ENCODE measurements around the gene CDK15.

The CDK15 gene

DNA sequence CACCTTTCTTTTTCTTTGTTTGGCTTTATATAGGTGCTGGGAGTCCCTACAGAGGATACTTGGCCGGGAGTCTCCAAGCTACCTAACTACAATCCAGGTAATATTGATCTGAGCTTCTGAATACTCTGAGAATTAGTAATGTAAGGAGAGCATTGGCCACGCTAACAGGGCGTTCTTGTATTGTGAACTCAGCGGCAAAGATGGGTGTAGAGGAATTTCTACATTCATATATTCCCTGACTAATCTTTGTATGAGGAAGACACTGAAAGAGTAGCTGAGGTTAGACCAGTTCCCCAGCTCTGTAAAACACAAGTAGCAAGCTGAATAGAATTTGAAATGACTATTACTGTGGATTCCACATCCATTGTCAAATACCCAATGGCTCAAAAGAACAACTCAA is 48.5 kb downstream of the CDK15 start:
- no peak overlapping the region for H3K9ac ChIP-seq (ENCODE audit: low read length)
- no peaks in the 10 kb centered on the region for H3K9me3 ChIP-seq (ENCODE audit: low read length)
- H3K27ac ChIP-seq (ENCODE audit: low read depth, low read length), result no peak overlapping the region
- no peaks in the 10 kb centered on the region for H3K27me3 ChIP-seq (ENCODE audit: control insufficient read depth in 1 of 2, insufficient read depth in 2 of 2, low read length in 2 of 2)
- H3K36me3 ChIP-seq (ENCODE audit: insufficient read depth, low read length), result no peaks in the 10 kb centered on the region
- no peak overlapping the region for H3K4me3 ChIP-seq (ENCODE audit: low read depth in 1 of 2, low read length in 2 of 2)
- peaks cover 5% of the 10 kb centered on the region for H3K4me1 ChIP-seq (ENCODE audit: insufficient read depth, low read length)

DNA sequence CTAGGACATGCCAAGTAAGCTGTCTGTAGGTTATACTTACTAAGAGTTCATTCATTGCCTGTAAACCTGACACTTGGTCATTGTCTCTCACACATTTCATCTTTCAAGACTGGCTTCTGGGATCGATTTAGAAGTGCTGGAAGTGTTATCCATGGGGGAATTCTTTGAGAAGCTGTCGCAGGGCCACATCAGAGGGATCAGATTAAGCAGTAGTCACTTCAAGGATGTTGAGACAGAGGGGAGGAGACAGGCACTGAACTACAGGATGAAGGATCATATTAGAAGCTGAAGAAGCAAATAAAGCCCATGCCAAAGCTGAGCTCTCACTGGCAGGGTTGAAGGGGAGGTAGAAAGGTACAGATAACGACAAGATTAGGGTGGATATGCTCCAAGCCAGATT is 49.0 kb downstream of the CDK15 start:
- H3K27me3 ChIP-seq (ENCODE audit: control insufficient read depth in 1 of 2, insufficient read depth in 2 of 2, low read length in 2 of 2), result no peaks in the 10 kb centered on the region
- H3K9ac ChIP-seq (ENCODE audit: low read length), result no peak overlapping the region
- H3K36me3 ChIP-seq (ENCODE audit: insufficient read depth, low read length), result no peaks in the 10 kb centered on the region
- no peak overlapping the region for H3K4me3 ChIP-seq (ENCODE audit: low read depth in 1 of 2, low read length in 2 of 2)
- H3K4me1 ChIP-seq (ENCODE audit: insufficient read depth, low read length), result peaks cover 5% of the 10 kb centered on the region
- no peak overlapping the region for H3K27ac ChIP-seq (ENCODE audit: low read depth, low read length)
- no peaks in the 10 kb centered on the region for H3K9me3 ChIP-seq (ENCODE audit: low read length)

DNA sequence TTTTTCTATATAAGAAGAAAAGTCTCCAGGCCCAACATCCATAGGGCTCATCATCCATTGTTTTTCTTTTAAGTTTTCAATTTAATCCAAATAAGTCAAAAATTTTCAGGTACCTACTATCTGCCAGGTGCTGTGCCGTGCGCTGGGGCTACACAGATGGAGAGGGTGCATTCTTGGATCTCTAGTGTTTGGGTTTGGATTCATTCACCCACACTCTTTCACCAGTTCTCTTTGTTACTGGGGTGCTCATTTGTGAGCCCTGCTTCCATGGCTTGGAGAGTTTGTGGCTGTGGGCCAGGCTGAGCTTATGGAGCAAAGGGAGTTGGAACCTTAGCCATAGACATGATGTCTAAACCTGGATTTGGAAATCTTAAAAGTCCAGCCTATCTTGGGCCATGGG is 51.0 kb downstream of the CDK15 start:
- H3K9me3 ChIP-seq (ENCODE audit: low read length), result no peaks in the 10 kb centered on the region
- no peak overlapping the region for H3K9ac ChIP-seq (ENCODE audit: low read length)
- peaks cover 12% of the 10 kb centered on the region for H3K4me1 ChIP-seq (ENCODE audit: insufficient read depth, low read length)
- no peaks in the 10 kb centered on the region for H3K36me3 ChIP-seq (ENCODE audit: insufficient read depth, low read length)
- no peak overlapping the region for H3K4me3 ChIP-seq (ENCODE audit: low read depth in 1 of 2, low read length in 2 of 2)
- H3K27me3 ChIP-seq (ENCODE audit: control insufficient read depth in 1 of 2, insufficient read depth in 2 of 2, low read length in 2 of 2), result no peaks in the 10 kb centered on the region
- H3K27ac ChIP-seq (ENCODE audit: low read depth, low read length), result no peak overlapping the region

DNA sequence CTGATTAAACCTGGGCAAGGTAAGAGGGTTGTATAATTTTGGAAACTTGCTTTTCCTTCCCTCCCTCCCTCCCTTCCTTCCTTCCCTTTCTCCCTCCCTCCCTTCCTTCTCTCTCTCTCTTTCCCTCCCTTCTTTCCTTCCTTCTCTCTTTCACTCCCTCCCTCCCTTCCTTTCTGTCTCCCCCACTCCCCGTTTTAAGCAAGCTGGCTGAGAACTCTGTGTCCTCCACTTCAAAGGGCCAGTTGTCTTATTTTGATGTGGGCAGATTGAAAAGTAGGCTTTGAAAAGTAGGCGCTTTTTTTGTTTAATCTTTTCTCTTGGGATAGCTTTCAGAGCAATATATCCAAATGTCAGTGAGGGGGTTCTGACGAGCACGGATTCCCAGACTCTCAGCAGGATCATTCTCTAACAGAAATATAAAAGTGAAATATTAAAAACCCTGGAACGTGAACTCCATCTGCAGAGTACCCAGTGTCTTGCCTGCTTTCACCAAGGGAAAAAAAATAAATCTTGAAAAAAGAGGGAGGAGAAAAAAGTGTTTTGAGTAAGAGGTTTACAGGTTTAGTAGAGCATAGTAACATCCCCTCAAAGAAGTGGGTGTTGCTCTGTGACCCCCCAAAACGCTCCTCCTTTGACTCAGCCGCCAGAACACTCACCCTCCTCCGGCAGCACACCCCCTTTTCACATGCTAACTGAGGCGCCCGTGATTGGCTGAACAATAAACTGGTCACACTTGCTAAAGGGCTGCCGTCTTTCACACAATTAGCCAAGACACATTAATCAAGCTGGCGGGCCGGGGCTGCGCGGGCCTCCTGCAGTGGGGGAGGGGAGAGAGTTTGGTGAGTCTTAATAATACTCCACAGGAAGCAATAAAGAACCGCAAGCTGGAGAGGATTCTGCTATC is 52.2 kb downstream of the CDK15 start:
- no peak overlapping the region for H3K9ac ChIP-seq (ENCODE audit: low read length)
- peak overlapping the region; percentile 14 for H3K27ac ChIP-seq (ENCODE audit: low read depth, low read length)
- peaks cover 12% of the 10 kb centered on the region for H3K4me1 ChIP-seq (ENCODE audit: insufficient read depth, low read length)
- no peaks in the 10 kb centered on the region for H3K36me3 ChIP-seq (ENCODE audit: insufficient read depth, low read length)
- H3K4me3 ChIP-seq (ENCODE audit: low read depth in 1 of 2, low read length in 2 of 2), result peak overlapping the region; percentile 30 to 33
- no peaks in the 10 kb centered on the region for H3K27me3 ChIP-seq (ENCODE audit: control insufficient read depth in 1 of 2, insufficient read depth in 2 of 2, low read length in 2 of 2)
- H3K9me3 ChIP-seq (ENCODE audit: low read length), result no peaks in the 10 kb centered on the region

DNA sequence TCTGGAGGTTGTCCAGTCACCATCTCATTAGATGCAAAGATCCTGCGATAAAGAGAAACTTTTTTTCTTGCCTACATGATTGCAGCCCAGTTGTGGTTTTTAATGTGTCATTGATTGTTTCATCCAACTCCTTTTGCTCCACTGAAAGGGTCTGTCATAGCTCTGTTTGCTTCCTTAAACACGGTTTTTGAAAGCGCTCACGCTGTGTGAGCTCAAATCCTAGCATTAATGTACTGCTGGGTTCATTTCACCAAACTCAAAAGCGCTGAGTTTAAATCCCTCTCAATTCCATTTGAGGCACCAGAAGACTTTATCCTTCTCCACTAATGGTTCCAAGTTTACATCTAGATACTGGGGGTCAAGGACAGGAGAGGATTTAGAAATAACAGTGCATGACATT is 53.6 kb downstream of the CDK15 start:
- Histone ChIP-seq H3K27me3 (ENCODE audit: control insufficient read depth in 1 of 2, insufficient read depth in 2 of 2, low read length in 2 of 2) (no peaks in the 10 kb centered on the region), H3K4me3 (ENCODE audit: low read depth in 1 of 2, low read length in 2 of 2) (no peak overlapping the region), H3K4me1 (ENCODE audit: insufficient read depth, low read length) (peaks cover 12% of the 10 kb centered on the region), H3K27ac (ENCODE audit: low read depth, low read length) (no peak overlapping the region), H3K9ac (ENCODE audit: low read length) (no peak overlapping the region), H3K9me3 (ENCODE audit: low read length) (no peaks in the 10 kb centered on the region), H3K36me3 (ENCODE audit: insufficient read depth, low read length) (no peaks in the 10 kb centered on the region)

DNA sequence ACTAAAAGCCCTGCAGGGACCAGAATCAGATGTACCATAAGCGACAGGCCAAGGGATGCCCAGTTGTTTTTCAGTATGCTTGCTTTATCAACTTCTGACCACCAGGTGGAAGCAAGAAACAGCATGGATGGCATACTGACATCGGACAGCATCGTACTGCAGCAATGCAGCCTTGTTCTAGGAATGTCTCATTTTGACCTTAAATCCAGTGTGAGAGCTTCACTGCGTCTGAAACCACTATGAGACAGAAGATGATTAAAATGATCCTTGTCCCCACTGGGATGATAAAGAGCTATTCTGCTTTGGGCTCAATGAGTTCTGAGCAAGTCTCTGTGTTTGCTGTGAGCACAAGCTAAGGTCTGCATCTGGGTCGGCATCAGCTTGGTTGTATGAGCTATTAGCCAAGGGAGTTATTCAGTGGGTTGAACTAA is 54.3 kb downstream of the CDK15 start:
- H3K9me3 ChIP-seq (ENCODE audit: low read length), result no peaks in the 10 kb centered on the region
- no peak overlapping the region for H3K9ac ChIP-seq (ENCODE audit: low read length)
- H3K27ac ChIP-seq (ENCODE audit: low read depth, low read length), result no peak overlapping the region
- no peaks in the 10 kb centered on the region for H3K36me3 ChIP-seq (ENCODE audit: insufficient read depth, low read length)
- H3K4me3 ChIP-seq (ENCODE audit: low read depth in 1 of 2, low read length in 2 of 2), result no peak overlapping the region
- H3K27me3 ChIP-seq (ENCODE audit: control insufficient read depth in 1 of 2, insufficient read depth in 2 of 2, low read length in 2 of 2), result no peaks in the 10 kb centered on the region
- peaks cover 12% of the 10 kb centered on the region for H3K4me1 ChIP-seq (ENCODE audit: insufficient read depth, low read length)

DNA sequence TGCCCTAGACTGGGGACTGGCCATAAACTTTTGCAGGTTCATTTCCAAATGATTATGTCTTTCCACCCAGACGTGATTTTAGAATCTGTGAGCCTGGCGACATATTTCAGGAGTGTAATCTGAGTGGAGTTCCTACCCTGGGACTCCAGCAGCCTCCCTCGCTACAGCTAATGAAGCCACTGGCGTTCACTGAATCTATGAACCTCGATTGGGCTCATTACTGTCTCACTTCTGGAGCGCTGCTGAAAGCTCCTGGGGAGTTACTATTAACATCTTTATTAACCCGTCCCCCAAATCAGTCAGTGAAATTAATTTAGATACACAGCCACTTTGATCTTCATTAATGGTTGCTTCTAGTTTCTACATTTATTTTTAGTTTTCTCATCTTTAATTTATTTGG is 56.5 kb downstream of the CDK15 start:
- Histone ChIP-seq H3K27me3 (ENCODE audit: control insufficient read depth in 1 of 2, insufficient read depth in 2 of 2, low read length in 2 of 2) (no peaks in the 10 kb centered on the region), H3K27ac (ENCODE audit: low read depth, low read length) (no peak overlapping the region), H3K9me3 (ENCODE audit: low read length) (no peaks in the 10 kb centered on the region), H3K4me1 (ENCODE audit: insufficient read depth, low read length) (peaks cover 12% of the 10 kb centered on the region), H3K4me3 (ENCODE audit: low read depth in 1 of 2, low read length in 2 of 2) (no peak overlapping the region), H3K36me3 (ENCODE audit: insufficient read depth, low read length) (no peaks in the 10 kb centered on the region), H3K9ac (ENCODE audit: low read length) (no peak overlapping the region)

DNA sequence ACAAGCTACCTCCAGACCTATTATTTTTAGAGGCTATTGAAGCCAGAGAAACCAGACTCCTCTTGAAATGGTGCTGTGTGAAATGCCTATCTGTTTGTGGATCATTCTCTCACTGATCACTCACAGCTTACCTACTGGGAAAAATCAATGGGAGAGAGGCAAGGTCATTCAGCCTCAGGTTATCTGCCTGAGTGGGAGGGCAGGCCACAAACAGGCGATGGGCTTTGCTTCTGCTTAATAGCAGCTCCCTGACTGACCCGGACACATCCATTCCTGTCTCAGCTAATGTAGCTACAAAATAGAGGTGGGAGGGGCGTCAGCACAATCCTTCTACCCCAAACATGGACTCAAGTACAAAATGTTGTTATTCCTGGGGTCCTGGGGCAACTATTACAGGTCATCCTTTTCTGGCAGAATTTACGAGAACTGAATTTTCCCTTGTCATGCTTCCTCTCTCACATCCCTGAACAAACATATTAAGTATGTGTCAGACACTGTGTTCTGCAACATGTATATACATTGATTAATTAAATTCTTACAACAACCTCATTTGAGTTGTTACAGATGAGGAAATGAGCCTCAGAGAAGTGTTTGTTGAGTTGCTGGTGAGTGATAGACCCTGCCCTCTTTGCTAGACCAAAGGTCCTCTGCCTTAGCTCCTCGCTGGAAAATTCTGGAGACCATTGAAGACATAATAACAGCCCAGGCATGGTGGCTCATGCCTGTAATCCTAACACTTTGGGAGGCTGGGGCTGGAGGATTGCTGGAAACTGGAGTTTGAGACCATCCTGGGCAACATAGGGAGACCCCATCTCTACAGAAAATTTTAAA is 60.5 kb downstream of the CDK15 start:
- no peak overlapping the region for H3K9ac ChIP-seq (ENCODE audit: low read length)
- H3K27me3 ChIP-seq (ENCODE audit: control insufficient read depth in 1 of 2, insufficient read depth in 2 of 2, low read length in 2 of 2), result no peaks in the 10 kb centered on the region
- no peak overlapping the region for H3K4me3 ChIP-seq (ENCODE audit: low read depth in 1 of 2, low read length in 2 of 2)
- no peak overlapping the region for H3K27ac ChIP-seq (ENCODE audit: low read depth, low read length)
- H3K36me3 ChIP-seq (ENCODE audit: insufficient read depth, low read length), result no peaks in the 10 kb centered on the region
- no peaks in the 10 kb centered on the region for H3K9me3 ChIP-seq (ENCODE audit: low read length)
- no peaks in the 10 kb centered on the region for H3K4me1 ChIP-seq (ENCODE audit: insufficient read depth, low read length)

DNA sequence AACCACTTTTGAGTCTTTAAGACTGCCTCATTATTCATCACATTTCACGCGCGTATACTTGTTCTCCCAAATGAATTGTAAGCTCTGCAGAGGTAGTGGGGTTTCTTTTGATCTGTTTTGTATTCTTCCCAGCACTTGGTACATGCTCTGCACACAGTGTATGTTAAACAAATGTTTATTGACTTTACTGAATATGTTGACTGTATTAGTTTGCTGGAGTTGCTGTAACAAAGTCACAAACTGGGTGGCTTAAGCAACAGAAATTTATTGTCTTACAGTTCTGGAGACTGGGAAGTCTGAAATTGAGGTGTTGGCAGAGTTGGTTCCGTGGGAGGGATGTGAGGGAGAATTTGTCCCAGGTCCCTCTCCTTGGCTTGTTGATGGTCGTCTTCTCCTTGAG is 65.1 kb downstream of the CDK15 start:
- Histone ChIP-seq H3K36me3 (ENCODE audit: insufficient read depth, low read length) (no peaks in the 10 kb centered on the region), H3K4me3 (ENCODE audit: low read depth in 1 of 2, low read length in 2 of 2) (no peak overlapping the region), H3K27ac (ENCODE audit: low read depth, low read length) (no peak overlapping the region), H3K9ac (ENCODE audit: low read length) (no peak overlapping the region), H3K4me1 (ENCODE audit: insufficient read depth, low read length) (no peaks in the 10 kb centered on the region), H3K27me3 (ENCODE audit: control insufficient read depth in 1 of 2, insufficient read depth in 2 of 2, low read length in 2 of 2) (no peaks in the 10 kb centered on the region), H3K9me3 (ENCODE audit: low read length) (no peaks in the 10 kb centered on the region)

DNA sequence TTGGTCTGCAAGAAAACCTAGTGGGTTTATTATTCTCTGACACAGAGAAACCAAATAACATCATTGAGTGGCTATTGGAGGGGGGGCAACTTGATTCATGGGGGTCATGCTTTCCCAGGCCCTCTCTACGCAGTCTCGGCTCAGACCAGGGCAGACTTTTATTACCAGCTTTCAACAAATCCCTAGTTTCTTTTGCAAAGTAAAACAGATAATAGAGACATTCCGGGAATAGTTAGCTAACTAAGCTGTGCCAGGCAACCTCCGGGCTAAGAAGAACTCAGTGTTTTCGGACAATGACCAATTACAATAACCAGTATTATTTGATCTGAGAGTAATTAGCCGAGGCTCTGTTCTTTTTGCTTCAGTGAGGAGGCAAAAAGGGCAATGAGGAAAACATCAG is 66.3 kb downstream of the CDK15 start:
- H3K9me3 ChIP-seq (ENCODE audit: low read length), result no peaks in the 10 kb centered on the region
- no peaks in the 10 kb centered on the region for H3K4me1 ChIP-seq (ENCODE audit: insufficient read depth, low read length)
- H3K27me3 ChIP-seq (ENCODE audit: control insufficient read depth in 1 of 2, insufficient read depth in 2 of 2, low read length in 2 of 2), result no peaks in the 10 kb centered on the region
- no peak overlapping the region for H3K9ac ChIP-seq (ENCODE audit: low read length)
- no peaks in the 10 kb centered on the region for H3K36me3 ChIP-seq (ENCODE audit: insufficient read depth, low read length)
- no peak overlapping the region for H3K27ac ChIP-seq (ENCODE audit: low read depth, low read length)
- no peak overlapping the region for H3K4me3 ChIP-seq (ENCODE audit: low read depth in 1 of 2, low read length in 2 of 2)

DNA sequence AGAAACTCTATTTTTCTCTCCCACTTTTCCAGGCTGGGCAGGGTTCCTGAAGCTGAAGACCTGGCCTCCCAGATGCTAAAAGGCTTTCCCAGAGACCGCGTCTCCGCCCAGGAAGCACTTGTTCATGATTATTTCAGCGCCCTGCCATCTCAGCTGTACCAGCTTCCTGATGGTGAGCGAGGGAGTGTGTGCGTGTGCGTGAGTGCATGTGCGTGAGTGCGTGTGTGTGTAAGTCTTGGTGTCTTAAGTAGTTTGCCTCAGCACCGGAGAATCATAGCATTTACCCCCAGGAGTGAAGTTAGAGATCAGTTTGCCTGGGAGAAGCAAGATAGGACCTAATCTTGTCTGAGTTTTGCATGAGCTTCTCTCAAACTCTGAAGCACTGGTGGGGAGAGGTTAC is 73.7 kb downstream of the CDK15 start:
- H3K9me3 ChIP-seq (ENCODE audit: low read length), result no peaks in the 10 kb centered on the region
- no peak overlapping the region for H3K9ac ChIP-seq (ENCODE audit: low read length)
- H3K27me3 ChIP-seq (ENCODE audit: control insufficient read depth in 1 of 2, insufficient read depth in 2 of 2, low read length in 2 of 2), result no peaks in the 10 kb centered on the region
- H3K27ac ChIP-seq (ENCODE audit: low read depth, low read length), result no peak overlapping the region
- no peaks in the 10 kb centered on the region for H3K36me3 ChIP-seq (ENCODE audit: insufficient read depth, low read length)
- H3K4me3 ChIP-seq (ENCODE audit: low read depth in 1 of 2, low read length in 2 of 2), result no peak overlapping the region
- peaks cover 18% of the 10 kb centered on the region for H3K4me1 ChIP-seq (ENCODE audit: insufficient read depth, low read length)
